ENCODE measurements around the gene TSHZ2. TPM values are rescaled to one million over a fixed set of nuclear protein-coding genes. Genes with fewer than 3 reads are reported as not detected.
"Not testable (repeated sequence)": the region's sequence is repeated elsewhere in the genome, so short reads cannot be mapped to it uniquely, and the experiment has no call there.

TSHZ2 gene
- polyA plus RNA-seq, 1 donor = 10.7 TPM

- DNase-seq = no peak
- Histone ChIP-seq H3K36me3 (ENCODE audit: control insufficient read depth, insufficient read depth, low read length) (no peaks in the 10 kb centered on the region), H3K27me3 (ENCODE audit: control insufficient read depth, insufficient read depth, low read length) (no peaks in the 10 kb centered on the region), H3K4me1 (ENCODE audit: control insufficient read depth, insufficient read depth, low read length) (no peaks in the 10 kb centered on the region), H3K9me3 (ENCODE audit: control insufficient read depth, low read depth, low read length) (no peaks in the 10 kb centered on the region), H3K27ac (ENCODE audit: low read length) (no peak overlapping the region), H3K4me3 (ENCODE audit: low read length) (no peak overlapping the region)
- WGBS (ENCODE audit: insufficient coverage, low lambda C conversion rate) = 80% methylated on average over 2 of the region's 10 CpGs
These were observed 109.1 kb downstream of the TSHZ2 start for GRCh38 chr20:53080969-53081871.

DNA sequence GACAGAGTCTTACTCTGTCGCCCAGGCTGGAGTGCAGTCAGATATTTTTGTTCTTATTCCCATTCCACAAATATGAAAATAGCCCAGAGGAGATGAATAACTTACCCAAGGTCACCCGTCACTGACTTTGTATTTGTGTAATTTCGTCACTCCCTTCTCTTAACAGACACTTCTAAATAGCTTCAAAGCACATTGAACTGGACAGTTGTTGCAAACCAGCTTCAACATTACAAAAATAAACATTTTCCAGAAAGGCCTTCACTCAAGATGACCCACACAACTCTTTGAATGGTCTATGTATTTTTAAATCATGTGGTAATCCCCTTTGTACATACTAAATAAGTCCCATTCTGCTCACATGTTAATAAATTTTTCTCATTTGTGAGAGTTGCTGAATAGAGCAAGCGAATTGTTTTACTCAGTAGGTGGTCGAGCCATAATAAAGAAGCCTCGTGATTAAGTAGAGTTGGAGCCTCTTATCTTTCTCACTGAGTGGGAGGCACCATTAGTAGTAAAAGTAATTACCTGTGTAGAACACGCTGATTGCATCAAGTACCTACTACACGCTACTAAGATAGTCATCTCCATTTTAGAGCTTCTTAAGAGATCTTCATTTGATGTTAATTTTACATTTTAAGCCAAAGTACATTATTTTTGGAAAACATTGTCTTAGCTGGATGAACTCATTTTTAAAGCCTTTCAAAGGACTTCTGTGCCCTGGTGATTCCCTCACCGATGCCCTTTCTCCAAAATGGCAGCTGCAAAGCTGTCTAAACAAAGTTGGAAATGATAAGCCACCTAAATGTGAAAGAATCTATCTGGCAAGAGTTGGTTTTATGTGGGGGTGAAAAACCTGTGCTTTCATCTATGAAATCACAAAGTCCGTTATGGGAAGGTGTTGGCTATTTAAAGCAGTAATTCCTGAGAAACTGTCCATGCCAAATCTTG, 110.0 kb downstream of the TSHZ2 start:
- Histone ChIP-seq H3K27me3 (ENCODE audit: control insufficient read depth, insufficient read depth, low read length) (no peaks in the 10 kb centered on the region), H3K4me1 (ENCODE audit: control insufficient read depth, insufficient read depth, low read length) (no peaks in the 10 kb centered on the region), H3K9me3 (ENCODE audit: control insufficient read depth, low read depth, low read length) (no peaks in the 10 kb centered on the region), H3K4me3 (ENCODE audit: low read length) (no peak overlapping the region), H3K27ac (ENCODE audit: low read length) (no peak overlapping the region), H3K36me3 (ENCODE audit: control insufficient read depth, insufficient read depth, low read length) (no peaks in the 10 kb centered on the region)
- 100% methylated on average over 1 of the region's 10 CpGs for WGBS (ENCODE audit: insufficient coverage, low lambda C conversion rate)
- DNase-seq = no peak

DNA sequence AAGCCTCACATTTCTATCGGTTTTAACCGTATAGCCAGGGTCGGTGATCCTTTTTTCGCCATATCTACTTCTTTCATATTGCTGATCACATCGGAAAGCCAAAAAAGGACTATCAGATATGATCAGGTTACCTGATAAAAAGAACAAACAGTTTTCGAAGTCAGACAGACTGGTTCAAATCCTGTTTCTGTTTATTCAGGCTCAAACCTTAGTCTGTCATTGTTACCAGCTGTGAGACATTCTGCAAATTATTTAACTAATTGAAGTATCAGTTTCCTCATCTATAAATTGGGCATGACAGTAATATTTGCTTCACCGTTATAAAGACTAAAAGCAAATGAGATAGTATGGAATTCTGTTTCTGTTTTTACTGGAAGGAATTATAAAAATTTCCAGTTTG, 111.3 kb downstream of the TSHZ2 start:
- Histone ChIP-seq H3K27ac (ENCODE audit: low read length) (no peak overlapping the region), H3K36me3 (ENCODE audit: control insufficient read depth, insufficient read depth, low read length) (no peaks in the 10 kb centered on the region), H3K4me1 (ENCODE audit: control insufficient read depth, insufficient read depth, low read length) (no peaks in the 10 kb centered on the region), H3K4me3 (ENCODE audit: low read length) (no peak overlapping the region), H3K27me3 (ENCODE audit: control insufficient read depth, insufficient read depth, low read length) (no peaks in the 10 kb centered on the region), H3K9me3 (ENCODE audit: control insufficient read depth, low read depth, low read length) (no peaks in the 10 kb centered on the region)
- DNase-seq = no peak
- 42% methylated on average over 2 of the region's 7 CpGs for WGBS (ENCODE audit: insufficient coverage, low lambda C conversion rate)

DNA sequence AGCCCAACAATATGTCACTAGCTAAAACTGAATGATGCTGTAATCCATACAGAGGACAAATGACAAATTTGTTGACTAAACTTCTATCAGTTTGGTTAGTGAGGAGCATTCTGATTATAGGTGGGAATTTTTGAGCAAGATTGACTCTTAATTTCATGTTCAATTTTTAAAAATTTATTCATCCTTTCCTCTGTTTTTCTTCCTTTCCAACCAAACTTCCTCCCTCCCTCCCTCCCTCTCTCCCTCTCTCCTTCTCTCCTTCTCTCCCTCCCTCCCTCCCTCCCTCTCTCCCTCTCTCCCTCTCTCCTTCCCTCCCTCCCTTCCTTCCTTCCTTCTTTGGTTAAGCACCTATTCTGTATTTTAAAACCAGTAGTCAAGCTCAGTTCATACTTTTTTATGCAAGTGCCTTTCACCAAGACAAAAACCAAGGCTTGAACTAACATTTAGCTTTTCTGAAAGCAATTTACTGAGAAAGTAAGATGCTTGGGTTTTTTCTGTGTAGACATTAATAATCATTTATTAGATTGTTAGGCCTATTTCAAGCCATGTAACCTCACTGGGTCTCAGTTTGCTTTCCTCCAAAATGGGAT, 112.3 kb downstream of the TSHZ2 start:
- Histone ChIP-seq H3K9me3 (ENCODE audit: control insufficient read depth, low read depth, low read length) (no peaks in the 10 kb centered on the region), H3K27ac (ENCODE audit: low read length) (no peak overlapping the region)

DNA sequence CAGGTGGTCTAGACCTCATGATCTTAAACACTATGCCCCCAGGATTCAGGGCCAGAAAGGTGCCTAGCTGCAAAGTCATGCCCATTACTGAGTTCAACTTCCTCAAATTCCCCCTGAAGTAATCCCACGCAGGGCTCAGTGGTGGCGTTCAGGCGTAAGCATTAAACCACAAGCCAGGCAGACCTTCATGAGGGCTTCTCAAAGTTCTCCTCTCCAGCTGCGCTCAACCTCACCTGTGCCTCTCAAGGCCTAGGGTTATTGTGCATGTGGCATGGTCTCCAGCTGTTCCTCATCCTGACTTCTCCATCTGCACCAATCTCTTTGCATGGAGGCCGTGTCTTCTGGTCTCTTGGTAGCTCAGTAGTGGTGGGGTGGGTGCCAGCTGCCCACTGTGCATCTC, 113.6 kb downstream of the TSHZ2 start:
- Histone ChIP-seq H3K9me3 (ENCODE audit: control insufficient read depth, low read depth, low read length) (no peaks in the 10 kb centered on the region), H3K4me1 (ENCODE audit: control insufficient read depth, insufficient read depth, low read length) (no peaks in the 10 kb centered on the region), H3K27me3 (ENCODE audit: control insufficient read depth, insufficient read depth, low read length) (no peaks in the 10 kb centered on the region), H3K36me3 (ENCODE audit: control insufficient read depth, insufficient read depth, low read length) (no peaks in the 10 kb centered on the region), H3K4me3 (ENCODE audit: low read length) (no peak overlapping the region), H3K27ac (ENCODE audit: low read length) (no peak overlapping the region)
- DNase-seq = no peak
- no CpG with 5 or more reads among the region's 5 CpGs for WGBS (ENCODE audit: insufficient coverage, low lambda C conversion rate)

More for the DNA sequence above, 112.3 kb downstream of the TSHZ2 start:
- Histone ChIP-seq H3K4me1 (ENCODE audit: control insufficient read depth, insufficient read depth, low read length) (no peaks in the 10 kb centered on the region), H3K36me3 (ENCODE audit: control insufficient read depth, insufficient read depth, low read length) (no peaks in the 10 kb centered on the region), H3K27me3 (ENCODE audit: control insufficient read depth, insufficient read depth, low read length) (no peaks in the 10 kb centered on the region), H3K4me3 (ENCODE audit: low read length) (no peak overlapping the region)
- no peak for DNase-seq

- DNase-seq = no peak
- no peaks in the 10 kb centered on the region for H3K27me3 ChIP-seq (ENCODE audit: control insufficient read depth, insufficient read depth, low read length)
- H3K27ac ChIP-seq (ENCODE audit: low read length) = no peak overlapping the region
- 80% methylated on average over 1 of the region's 8 CpGs for WGBS (ENCODE audit: insufficient coverage, low lambda C conversion rate)
- no peak overlapping the region for H3K4me3 ChIP-seq (ENCODE audit: low read length)
- H3K4me1 ChIP-seq (ENCODE audit: control insufficient read depth, insufficient read depth, low read length) = no peaks in the 10 kb centered on the region
- H3K9me3 ChIP-seq (ENCODE audit: control insufficient read depth, low read depth, low read length) = no peaks in the 10 kb centered on the region
- H3K36me3 ChIP-seq (ENCODE audit: control insufficient read depth, insufficient read depth, low read length) = no peaks in the 10 kb centered on the region
These were observed 115.0 kb downstream of the TSHZ2 start for GRCh38 chr20:53087037-53087777.

DNA sequence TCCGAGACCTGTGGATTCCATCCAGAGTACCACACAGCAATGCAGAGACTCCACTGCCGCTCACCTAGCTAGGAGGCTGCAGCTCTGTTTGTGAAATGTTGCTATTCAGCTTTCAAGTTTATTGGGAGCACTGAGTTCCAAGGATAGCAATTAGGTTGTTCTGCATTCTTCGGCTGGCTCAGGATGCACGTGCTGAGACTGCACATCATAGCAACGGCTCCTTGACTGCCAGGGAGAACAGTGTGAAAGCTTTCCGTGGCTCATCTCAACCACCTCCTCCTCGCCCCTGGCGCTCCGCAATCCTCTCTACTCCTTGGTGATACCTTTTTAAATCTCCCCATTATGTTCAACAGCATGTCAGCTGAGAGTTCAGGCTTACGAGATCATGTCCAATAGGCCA, 116.6 kb downstream of the TSHZ2 start:
- Histone ChIP-seq H3K4me1 (ENCODE audit: control insufficient read depth, insufficient read depth, low read length) (no peaks in the 10 kb centered on the region), H3K4me3 (ENCODE audit: low read length) (no peak overlapping the region)
- 80% methylated on average over 1 of the region's 10 CpGs for WGBS (ENCODE audit: insufficient coverage, low lambda C conversion rate)

GRCh38 chr20:53089851-53090250, 117.7 kb downstream of the TSHZ2 start:
- not testable (repeated sequence) for H3K4me1 ChIP-seq (ENCODE audit: control insufficient read depth, insufficient read depth, low read length); H3K4me3 ChIP-seq (ENCODE audit: low read length); H3K36me3 ChIP-seq (ENCODE audit: control insufficient read depth, insufficient read depth, low read length); H3K27me3 ChIP-seq (ENCODE audit: control insufficient read depth, insufficient read depth, low read length); DNase-seq; H3K9me3 ChIP-seq (ENCODE audit: control insufficient read depth, low read depth, low read length); H3K27ac ChIP-seq (ENCODE audit: low read length)
- WGBS (ENCODE audit: insufficient coverage, low lambda C conversion rate) = no CpG with 5 or more reads among the region's 1 CpG

More for the DNA sequence above, 116.6 kb downstream of the TSHZ2 start:
- no peak overlapping the region for H3K27ac ChIP-seq (ENCODE audit: low read length)
- DNase-seq = no peak
- H3K9me3 ChIP-seq (ENCODE audit: control insufficient read depth, low read depth, low read length) = no peaks in the 10 kb centered on the region
- no peaks in the 10 kb centered on the region for H3K27me3 ChIP-seq (ENCODE audit: control insufficient read depth, insufficient read depth, low read length)
- H3K36me3 ChIP-seq (ENCODE audit: control insufficient read depth, insufficient read depth, low read length) = no peaks in the 10 kb centered on the region

GRCh38 chr20:53091789-53092188, 119.6 kb downstream of the TSHZ2 start:
- Histone ChIP-seq H3K4me1 (ENCODE audit: control insufficient read depth, insufficient read depth, low read length) (no peaks in the 10 kb centered on the region), H3K4me3 (ENCODE audit: low read length) (no peak overlapping the region), H3K36me3 (ENCODE audit: control insufficient read depth, insufficient read depth, low read length) (no peaks in the 10 kb centered on the region), H3K9me3 (ENCODE audit: control insufficient read depth, low read depth, low read length) (no peaks in the 10 kb centered on the region), H3K27ac (ENCODE audit: low read length) (no peak overlapping the region), H3K27me3 (ENCODE audit: control insufficient read depth, insufficient read depth, low read length) (no peaks in the 10 kb centered on the region)
- WGBS (ENCODE audit: insufficient coverage, low lambda C conversion rate) = no CpG with 5 or more reads among the region's 4 CpGs
- no peak for DNase-seq

All from large intestine (tissue), 3 donors.